ENCODE measurements around the gene PPL.

DNA sequence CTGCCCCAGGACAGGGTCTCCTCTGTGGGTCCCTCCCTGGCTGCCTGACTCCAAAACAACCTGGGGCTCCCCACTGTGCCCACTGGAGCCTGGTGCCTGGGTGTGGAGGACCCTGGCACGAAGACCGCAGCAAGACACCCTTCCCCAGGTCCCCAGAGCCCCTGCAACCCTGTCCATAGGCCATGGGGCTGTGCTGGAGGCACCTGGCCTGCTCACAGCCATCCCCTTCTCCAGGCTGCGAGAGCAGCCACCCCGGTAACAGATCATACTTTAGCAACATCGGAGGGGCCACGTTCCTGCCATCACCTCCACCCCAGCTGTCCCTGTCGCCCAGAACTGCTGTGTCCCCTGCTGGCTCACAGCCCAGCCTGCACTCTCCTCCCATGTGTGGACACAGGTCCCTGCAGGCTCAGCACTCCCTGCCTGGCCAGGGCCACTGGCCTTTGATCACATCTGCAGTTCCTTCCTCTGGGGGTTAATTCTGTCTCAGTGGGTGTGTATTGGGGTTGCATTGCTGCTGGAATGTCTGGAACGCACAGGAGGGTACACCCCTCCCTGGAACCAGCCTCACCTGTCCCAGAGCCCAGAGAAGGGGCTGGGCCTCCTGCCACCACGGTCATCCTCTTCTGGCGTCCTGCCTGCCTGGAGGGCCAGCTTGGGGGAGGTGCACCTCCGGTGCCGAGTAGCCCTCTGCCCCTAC is 12.2 kb downstream of the PPL start:
- TF ChIP-seq ZNF274 (IDR thresholded peaks at IDR 0.05; ENCODE audit: low read depth, low read length): no peak
- no peak for TF ChIP-seq YY1 (IDR thresholded peaks at IDR 0.05; ENCODE audit: insufficient read depth, insufficient read length)
